Brain microvascular endothelial cell (primary cell): ENCODE measurements around the gene CACHD1.

Experiments
- DNase-seq: peaks from one replicate; pipeline ENCODE4 v3.0.0-alpha.2; 2020
- H3K27ac ChIP-seq: fragments of 250-450 bp; sonication (Bioruptor Pico); 2 replicates; pipeline ENCODE4 v1.5.1; 2020; ENCODE audit warnings: mild to moderate bottlenecking, moderate library complexity
- H3K27me3 ChIP-seq: fragments of 250-450 bp; sonication (Bioruptor Pico); replicated peaks from 2 replicates; pipeline ENCODE4 v1.5.1; 2020; ENCODE audit warnings: mild to moderate bottlenecking
- H3K36me3 ChIP-seq: fragments of 250-450 bp; sonication (Bioruptor Pico); replicated peaks from 2 replicates; pipeline ENCODE4 v1.5.1; 2020; ENCODE audit warnings: mild to moderate bottlenecking
- H3K4me3 ChIP-seq: 2 replicates; pipeline ENCODE4 v1.5.1; 2011; ENCODE audit warnings: low read depth, mild to moderate bottlenecking, control low read depth, low read length, moderate library complexity
- CTCF ChIP-seq: IDR thresholded peaks from 2 replicates; pipeline ENCODE4 v1.5.1; 2011; ENCODE audit warnings: low read depth, mild to moderate bottlenecking, moderate library complexity, low read length, control low read depth, inconsistent platforms; ENCODE audit errors: missing control alignments
- in situ Hi-C: cut with HindIII; loops from 2 replicates; pipeline ENCODE4 v1.10.0; 2017; ENCODE audit warnings: low sequenced_read_pairs, low pct_ligation_motif_present

CACHD1 gene

DNA sequence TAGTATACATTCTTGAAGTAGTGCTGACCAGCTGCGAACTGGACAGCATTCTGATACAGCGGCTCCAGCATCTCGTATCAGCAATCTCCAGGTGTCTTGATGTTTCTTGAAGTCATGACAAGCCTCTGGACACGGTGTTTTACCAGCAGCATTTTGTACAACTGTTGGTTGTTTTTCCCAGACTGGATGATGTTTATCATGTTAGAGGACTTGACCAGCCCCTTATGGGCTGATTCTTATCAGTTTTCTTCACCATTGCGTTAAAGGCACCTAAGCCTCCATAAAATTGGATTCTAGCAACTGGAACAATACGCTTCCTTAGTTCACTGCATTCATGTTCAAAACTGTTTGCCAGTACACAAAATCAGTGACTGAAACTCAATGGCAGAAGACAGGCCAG, 29.1 kb downstream of the CACHD1 start:
- Histone ChIP-seq H3K27me3 (no peaks in the 10 kb centered on the region), H3K27ac (no peak overlapping the region), H3K36me3 (no peaks in the 10 kb centered on the region), H3K4me3 (no peak overlapping the region)
- TF ChIP-seq CTCF = no peak
- DNase-seq = no peak
- in situ Hi-C loops = no loop called here

- no peak for DNase-seq
- Histone ChIP-seq H3K27me3 (no peaks in the 10 kb centered on the region), H3K27ac (no peak overlapping the region), H3K36me3 (no peaks in the 10 kb centered on the region), H3K4me3 (no peak overlapping the region)
- in situ Hi-C loops = no loop called here
- peak; percentile 7 for TF ChIP-seq CTCF
These were observed 30.0 kb downstream of the CACHD1 start for GRCh38 chr1:64499966-64500365.

DNA sequence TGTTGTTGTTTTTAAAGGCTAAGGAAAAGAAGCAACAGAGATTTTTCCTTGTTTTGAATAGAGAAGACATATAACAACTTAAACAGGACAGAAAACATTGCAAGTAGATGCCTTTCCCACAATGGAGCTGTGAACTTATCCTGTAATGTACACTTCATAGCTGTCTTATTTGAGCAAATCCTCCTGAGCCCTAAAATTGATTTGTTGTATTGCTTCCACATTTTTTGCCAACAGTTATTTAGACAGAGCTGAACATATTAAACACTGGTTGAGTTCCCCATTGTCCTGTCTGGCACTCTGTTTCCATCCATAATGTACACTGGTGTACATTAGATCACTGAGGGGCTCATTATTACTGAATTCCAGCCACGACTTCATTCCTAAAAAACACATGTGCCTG, 32.2 kb downstream of the CACHD1 start:
- H3K4me3 ChIP-seq = no peak overlapping the region
- no peak for TF ChIP-seq CTCF
- in situ Hi-C loops = no loop called here
- no peak overlapping the region for H3K27ac ChIP-seq
- no peaks in the 10 kb centered on the region for H3K36me3 ChIP-seq
- DNase-seq = no peak
- no peaks in the 10 kb centered on the region for H3K27me3 ChIP-seq

- TF ChIP-seq CTCF = no peak
- H3K4me3 ChIP-seq = no peak overlapping the region
- no peaks in the 10 kb centered on the region for H3K36me3 ChIP-seq
- in situ Hi-C loops = no loop called here
- DNase-seq = no peak
- H3K27ac ChIP-seq = no peak overlapping the region
- no peaks in the 10 kb centered on the region for H3K27me3 ChIP-seq
These were observed 33.0 kb downstream of the CACHD1 start for GRCh38 chr1:64502931-64503330.

DNA sequence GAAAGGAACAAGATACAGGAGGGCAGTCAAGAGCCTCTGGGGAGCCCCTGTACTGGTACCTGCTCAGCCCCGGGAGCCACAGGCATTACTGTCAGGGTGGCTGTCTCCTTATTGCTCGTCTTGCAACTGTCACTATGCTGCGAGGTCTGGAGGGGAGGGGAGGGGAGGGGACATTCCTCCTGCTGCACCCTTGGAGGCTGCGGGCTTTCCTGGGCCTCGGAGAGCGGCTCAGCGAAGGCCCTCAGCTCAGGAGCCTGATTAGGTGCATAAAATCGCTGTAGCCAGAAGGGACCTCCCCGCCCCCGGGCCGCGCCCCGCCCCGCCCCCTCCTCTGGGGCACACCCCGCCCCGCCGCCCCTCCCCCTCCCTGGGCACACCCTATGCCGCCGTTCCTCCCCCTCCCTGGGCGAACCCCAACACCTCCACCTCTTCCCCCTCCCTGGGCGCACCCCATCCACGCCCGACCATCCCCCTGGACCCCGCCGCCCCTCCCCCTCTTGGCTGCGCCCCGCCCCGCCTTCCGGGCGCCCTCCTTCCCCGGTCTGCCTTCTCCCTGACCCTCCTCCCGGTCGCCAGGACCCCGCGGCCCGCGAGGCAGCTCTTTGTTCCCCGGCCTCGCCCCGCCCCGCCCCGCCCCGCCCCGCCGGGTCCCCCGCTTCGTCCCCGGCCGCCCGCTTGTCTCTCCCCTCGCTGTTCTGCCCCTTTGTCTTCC, 35.5 kb downstream of the CACHD1 start:
- peak overlapping the region; percentile 55 for H3K4me3 ChIP-seq
- in situ Hi-C loops = no loop called here
- no peaks in the 10 kb centered on the region for H3K27me3 ChIP-seq
- no peak overlapping the region for H3K27ac ChIP-seq
- no peak for DNase-seq
- TF ChIP-seq CTCF = no peak
- no peaks in the 10 kb centered on the region for H3K36me3 ChIP-seq
